ENCODE data around the gene WFS1.

WFS1 gene

DNA sequence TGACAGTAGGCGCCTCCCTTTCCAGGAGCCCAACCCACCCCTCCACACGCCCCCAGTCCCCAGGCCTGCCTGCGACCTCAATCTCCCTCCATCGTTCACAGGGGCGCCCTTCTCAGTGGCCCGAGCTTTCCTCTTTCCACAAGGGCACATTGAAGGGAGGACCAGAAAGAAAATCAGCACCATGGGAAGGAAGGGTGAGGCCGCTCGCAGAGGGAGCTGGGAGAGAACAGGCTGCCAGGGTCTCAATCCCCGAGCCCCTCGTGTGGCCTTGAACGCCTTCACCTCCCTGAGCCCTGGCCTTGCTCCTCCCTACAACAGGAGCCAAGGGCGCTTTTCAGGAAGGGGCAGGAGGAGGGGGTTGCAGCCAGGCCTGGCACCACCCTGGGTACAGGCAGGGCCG is 66.5 kb downstream of the WFS1 start:
- no peak for DNase-seq (ENCODE audit: low read depth in 1 of 2, low spot score in 1 of 2)

DNA sequence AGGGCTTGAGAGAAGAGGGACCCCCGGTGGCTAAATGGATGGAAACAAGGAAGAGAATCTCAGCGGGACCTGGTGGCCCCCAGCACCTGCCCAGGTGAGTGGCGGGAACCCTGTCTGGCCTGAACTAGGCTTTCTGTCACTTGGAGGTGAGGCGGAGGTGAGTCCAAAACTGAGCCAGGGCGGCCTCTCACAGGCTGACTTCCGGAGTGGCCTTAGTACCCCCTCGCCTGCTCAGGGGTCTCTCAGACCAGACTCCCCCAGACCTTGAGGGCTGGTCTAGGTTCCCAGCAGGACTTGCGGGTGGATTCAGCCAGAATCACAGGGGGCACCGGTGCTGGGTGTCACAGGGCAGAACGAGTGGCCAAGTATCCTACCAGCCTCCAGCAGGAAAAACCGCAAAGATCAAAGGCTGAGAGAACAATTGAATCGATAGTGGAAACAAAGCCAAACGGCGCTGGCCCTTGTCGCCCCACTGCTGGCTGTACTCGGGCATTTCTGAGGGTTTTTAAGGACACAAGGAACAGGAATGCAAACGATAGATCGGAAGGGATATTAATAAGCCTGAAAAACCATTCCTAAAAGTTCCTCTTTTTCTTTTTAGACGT is 67.8 kb downstream of the WFS1 start:
- no peak for DNase-seq (ENCODE audit: low read depth in 1 of 2, low spot score in 1 of 2)

DNA sequence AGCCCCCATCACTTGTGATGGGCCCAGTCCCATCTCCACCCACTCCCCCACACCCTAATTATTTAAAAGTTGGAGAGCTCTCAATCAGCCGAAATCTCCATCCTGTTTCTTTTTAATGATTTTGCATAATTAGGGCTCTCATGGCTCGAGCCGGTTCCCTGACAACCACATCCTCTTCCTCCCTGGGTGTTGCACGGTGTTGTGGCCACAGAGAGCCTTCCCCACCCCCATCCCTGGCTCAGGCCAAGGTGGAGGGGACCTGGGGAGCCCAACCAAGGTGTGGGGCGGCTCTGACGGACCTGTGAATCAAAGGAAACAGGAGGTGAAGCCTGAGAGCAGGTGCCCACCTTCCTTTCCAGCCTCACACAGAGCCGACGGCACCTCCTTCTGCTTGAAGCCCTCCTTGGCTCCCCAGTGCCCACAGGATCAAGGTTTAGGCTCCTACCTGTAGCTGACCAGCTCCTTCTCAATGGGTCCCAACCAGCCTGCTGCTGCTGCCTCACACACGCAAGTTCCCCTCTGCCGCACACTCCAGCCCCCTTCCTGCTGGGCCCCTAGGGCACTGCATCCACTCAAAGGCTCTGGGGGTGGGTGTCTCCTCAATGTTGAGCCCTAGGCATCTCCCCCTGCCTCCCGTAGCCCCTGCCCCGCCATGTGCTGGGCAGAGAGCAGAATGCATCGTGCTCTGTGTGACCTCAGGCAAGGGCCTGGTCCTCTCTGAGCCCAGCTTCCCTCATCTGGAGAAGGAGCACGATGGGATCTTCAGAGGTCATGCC is 68.7 kb downstream of the WFS1 start:
- DNase-seq (ENCODE audit: low read depth in 1 of 2, low spot score in 1 of 2), result no peak

DNA sequence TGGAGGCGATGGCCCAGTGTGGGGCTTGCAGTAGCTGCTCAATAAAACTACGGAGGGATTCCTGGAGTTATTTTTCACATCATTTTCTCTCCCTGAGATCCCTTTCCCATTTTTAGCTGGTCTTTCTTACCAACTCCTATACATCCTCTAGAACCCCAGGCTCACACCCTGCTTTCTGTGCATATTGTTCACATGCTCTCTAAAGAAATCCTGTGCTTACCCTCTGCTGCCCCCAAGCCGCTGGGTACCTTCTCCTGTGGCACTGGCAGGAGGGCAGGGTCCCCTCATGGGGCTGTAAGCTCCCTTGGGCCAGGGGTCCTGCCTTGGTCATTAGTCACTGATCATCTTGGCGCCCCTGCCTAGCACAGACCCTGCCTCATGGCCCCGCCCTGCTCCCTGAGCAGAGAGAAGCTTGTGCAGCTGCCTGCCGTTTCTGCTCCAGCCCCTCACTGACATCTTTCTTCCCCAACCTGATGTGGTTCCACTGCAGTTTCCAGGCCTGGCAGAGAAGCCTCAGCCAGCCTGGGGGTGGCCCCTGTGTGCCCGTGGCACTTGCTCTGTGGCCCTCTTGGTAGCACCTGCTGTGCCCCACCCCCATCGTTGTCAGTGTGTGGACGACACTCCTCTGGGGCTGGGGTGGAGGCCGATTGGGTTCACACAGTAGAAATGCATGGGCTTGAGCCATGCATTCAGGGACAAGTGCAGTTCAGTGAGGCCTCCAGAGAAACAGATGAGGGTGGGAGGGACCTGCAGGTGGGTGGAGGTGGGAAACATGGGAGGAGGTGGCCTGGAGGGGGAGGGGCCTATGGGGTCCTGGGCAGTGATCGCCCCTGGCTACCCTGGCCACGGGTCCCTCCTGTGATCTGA is 69.5 kb downstream of the WFS1 start:
- DNase-seq (ENCODE audit: low read depth in 1 of 2, low spot score in 1 of 2), result no peak

DNA sequence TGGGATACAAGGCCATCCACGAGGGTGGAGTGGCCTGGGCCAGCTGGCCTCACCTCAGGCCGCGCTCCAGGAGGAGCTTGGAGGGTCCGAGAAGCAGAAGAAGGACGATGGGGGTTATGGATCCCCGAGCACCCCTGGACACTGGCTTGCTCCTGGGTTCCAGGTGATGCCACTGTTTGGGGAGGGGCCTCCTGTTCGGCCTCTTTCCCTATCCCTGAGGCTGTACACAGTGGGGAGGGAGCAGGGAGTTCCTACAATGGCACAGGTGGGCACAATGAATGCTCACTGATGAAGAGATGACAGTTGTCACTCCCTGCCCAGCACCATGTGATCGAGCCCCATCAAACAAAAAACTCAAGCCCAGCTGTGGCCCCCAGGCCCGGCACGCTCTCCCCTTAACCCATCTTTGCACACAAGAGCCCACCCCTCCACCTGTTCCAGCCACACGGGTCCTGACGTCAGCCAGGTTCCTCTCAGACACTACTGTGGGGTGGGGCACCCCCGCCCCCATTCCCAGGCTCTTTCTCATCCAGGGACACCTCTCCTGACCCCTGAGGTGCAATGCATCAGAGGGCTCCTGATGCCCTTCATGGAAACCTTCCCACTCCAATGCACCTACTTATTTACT is 70.3 kb downstream of the WFS1 start:
- no peak for DNase-seq (ENCODE audit: low read depth in 1 of 2, low spot score in 1 of 2)

DNA sequence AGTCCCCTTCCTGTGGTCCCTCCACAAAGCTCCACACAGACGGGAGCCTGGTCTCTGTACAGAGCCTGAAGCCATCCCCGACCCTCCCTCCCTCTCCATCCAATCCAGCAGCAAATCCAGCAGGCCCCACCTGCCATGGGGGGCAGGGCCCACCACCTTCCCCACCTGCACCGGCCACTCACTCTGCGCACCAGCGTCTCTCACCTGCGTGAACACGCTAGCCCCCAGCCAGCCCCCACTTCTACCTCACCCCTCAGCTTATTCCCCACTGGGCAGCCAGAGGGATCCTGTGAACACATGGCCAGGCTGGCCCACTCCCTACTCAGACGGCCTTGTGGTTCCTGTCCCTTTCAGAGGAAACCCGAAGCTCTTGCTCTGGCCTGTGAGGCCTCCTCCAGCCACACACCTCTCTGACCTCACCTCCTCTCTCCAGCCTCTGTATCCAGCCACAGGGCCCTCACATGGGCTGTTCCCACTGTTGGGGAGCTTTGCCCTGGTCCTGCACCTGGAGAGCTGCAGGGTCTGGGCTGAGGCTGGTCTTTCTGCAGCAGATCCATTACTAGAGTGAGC is 70.9 kb downstream of the WFS1 start:
- DNase-seq (ENCODE audit: low read depth in 1 of 2, low spot score in 1 of 2), result no peak

DNA sequence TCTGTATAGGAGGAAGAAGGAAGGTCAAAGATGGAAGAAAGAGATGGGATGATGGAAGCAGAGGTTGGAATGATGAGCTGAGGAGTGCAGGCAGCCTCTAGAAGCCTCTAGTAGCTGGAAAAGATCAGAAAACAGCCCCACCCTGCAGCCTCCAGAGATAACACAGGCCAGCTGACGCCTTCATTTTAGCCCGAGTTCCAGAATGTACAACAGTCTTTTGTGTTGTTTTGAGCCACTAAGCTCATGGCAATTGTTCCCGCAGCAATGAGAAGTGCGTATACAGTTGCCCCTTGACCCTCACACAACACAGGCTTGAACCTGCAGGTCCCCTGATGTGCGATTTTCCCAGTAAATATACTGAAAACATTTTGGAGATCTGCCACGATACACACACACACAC is 72.0 kb downstream of the WFS1 start:
- DNase-seq (ENCODE audit: low read depth in 1 of 2, low spot score in 1 of 2), result no peak

DNA sequence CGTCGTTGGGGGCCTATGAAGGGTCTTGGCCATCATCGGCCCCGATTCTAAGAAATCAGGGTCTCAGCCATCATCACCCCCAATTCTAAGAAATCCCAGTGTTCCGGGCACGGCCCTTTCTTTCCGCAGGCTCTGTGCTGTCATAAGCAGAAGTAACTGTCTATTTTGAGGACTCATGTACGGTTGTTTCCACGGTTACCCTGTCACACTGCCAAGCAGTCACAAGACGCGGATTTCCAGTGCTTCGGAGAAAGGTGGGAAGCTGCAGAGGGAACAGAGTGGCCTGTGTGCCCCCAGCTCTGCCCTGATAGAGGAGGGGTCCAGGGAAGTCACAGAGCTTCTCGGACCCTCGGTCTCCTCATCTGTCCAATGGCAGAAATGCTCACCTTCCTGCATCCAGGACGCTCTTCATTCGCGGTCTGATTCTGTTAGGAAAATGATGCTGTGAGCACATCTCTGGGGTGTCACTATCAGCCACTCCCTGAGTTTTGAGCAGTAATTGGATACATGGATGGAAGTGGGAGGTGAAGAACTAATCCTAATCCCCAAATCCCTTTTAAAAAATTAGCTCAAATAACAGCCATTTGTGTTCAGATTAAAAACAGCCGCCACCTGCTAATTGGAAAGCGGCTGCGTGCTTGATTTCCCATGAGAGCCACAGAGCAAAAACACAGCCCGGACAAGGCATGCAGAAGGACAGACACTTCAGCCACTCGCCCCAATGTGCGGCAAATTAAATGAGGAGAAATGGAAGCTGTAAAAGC is 73.1 kb downstream of the WFS1 start:
- no peak for DNase-seq (ENCODE audit: low read depth in 1 of 2, low spot score in 1 of 2)

DNA sequence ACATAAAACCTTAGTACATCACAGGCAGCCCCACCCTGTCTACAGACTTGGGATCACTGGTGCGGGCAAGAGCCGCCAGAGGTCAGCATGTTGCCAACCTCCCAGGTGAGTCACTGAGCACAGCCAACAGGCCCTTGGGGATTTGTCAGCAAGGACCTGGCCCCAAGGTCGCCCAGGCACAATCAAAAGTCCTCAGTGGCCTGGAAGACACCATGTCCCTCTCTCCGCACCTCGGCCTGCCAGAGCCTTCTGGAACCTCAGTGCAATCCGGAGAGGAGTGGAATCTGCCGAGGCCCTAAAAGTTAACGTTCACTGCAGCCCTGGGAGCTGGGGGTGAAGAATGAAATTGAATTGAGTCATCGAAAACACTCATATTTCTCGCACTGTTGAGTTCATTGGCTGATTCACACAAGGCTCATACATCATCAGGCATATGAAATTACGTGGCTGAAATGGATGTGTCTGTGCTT is 74.3 kb downstream of the WFS1 start:
- no peak for DNase-seq (ENCODE audit: low read depth in 1 of 2, low spot score in 1 of 2)

DNA sequence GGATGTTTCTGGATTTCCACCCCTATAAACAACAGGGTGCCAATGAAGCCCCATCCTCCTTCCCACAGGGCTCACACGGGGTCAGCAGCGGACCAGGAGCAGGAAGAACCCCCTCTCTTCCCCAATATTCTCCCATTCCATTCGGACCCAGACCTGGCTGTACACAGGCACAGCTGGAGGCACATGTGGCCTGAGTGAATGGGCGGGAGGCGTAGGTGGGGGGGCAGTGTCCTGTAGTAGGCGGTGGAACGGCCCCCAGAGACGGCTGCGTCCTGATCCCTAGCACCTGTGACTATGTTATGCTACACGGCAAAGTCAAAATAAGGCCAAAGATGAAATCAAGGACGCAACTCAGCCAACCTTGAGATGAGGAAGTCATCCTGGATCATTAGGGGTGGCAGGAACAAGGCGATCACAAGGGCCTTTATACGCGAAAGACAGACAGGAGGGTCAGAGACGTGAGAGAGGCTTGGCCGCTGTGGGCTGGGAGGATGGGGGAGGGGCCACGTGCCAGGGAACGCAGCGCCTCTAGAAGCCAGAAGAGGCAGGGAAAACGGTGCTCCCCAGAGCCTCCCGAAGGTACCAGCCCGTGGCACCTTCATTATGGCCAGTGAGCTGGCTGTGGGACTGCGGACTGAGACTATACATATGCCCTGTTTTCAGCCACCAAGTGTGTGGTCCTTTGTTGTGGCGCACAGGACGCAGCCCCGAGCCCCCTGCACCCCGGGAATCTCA is 75.6 kb downstream of the WFS1 start:
- no peak for DNase-seq (ENCODE audit: low read depth in 1 of 2, low spot score in 1 of 2)

DNA sequence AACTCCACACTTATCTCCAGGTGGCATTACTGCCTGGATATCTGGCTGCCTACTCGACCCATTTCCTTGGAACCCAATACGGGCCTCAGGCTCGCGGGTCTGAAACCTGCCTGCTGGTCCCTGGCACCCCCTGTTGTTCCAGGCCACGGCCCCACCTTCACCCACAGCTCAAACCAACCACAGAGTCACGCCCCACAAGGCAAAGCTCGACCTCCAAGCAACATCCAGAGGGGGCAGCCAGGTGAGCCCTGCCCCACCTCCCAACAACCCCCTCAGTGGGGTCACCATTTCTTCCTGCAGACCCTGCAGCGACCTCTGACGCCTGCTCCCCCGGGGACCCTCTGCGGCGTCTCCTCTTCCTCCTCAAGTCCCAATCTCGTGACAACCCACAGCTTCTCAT is 76.2 kb downstream of the WFS1 start:
- DNase-seq (ENCODE audit: low read depth in 1 of 2, low spot score in 1 of 2), result no peak

DNA sequence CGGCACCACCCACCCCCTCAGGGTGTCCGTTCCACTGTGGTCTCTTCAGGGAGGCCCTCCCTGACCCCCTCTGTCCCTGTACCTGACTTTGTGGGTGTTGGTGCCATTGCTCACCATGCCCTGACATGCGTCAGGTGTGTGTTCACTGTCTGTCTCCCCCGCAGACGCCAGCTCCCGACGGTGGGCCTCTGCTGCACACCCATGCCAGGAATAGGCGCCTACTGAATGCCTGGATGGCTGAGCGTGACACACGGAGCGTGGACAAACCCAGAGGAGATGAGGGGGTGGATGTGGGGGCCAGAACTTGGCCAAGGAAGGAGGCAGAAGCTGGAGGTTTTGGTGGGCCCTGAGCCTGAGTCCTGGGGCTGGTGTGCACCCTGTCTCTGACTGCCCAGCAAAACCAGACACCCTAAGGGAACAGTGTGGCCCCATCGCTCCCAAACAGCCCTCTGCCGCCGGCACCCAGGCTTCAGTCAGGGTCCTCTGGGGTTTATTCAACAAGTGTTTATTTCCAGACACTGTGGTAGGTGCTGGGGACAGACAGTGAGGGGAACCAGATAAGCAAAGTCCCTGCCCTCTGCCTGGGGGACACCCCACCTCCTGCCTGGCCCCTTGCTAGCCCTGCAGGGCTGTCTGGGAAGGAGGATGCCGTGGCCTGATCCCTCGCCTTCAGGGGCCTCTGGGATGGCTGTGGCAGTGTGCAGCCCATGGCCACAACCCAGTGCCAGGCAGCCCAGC is 76.9 kb downstream of the WFS1 start:
- no peak for DNase-seq (ENCODE audit: low read depth in 1 of 2, low spot score in 1 of 2)

DNA sequence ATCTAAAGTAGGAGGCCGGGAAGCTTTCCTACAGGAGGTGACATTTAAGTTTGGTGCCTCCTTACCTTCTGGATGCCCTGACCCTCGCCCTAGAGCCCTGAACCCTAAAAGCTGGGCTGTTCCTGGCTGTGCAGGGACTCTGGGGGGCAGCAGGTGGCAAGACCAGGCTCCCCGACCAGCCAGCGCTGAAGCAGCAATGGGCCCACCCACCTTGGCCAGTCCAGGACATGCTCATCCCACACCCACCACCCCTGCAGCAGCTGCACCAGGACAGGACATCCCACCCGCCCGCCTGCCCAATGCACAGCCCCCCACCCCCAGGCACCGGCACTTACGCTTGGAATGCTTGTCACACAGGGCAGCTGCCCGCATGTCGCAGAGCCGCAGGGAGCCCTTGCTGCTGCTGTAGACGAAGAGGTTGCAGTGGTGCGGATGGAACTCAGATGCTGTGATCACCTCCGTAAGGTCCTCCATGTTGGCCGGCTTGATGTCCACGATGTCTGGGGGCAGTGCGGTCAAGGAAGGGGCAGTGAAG is 77.9 kb downstream of the WFS1 start:
- DNase-seq (ENCODE audit: low read depth in 1 of 2, low spot score in 1 of 2), result no peak

DNA sequence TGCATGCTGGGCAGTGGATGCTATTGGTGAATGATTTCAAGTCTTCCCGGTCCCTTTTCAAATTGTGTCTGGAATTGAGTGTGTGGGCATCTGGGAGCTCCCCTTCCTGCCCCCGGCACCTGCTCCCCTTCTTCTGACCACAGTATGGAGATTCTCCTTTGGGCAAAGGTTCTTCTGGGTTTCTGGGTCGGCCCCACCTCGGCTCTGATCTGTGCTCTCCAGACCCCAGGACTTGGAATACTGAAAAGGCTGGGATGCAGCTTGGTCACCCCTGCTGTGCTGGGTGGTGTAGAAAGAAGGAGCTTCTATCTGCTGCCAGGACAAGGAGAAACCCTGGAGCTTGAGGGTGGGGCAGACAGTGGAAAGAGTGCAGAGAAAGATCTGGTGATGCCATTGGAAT is 78.8 kb downstream of the WFS1 start:
- DNase-seq (ENCODE audit: low read depth in 1 of 2, low spot score in 1 of 2), result no peak

DNA sequence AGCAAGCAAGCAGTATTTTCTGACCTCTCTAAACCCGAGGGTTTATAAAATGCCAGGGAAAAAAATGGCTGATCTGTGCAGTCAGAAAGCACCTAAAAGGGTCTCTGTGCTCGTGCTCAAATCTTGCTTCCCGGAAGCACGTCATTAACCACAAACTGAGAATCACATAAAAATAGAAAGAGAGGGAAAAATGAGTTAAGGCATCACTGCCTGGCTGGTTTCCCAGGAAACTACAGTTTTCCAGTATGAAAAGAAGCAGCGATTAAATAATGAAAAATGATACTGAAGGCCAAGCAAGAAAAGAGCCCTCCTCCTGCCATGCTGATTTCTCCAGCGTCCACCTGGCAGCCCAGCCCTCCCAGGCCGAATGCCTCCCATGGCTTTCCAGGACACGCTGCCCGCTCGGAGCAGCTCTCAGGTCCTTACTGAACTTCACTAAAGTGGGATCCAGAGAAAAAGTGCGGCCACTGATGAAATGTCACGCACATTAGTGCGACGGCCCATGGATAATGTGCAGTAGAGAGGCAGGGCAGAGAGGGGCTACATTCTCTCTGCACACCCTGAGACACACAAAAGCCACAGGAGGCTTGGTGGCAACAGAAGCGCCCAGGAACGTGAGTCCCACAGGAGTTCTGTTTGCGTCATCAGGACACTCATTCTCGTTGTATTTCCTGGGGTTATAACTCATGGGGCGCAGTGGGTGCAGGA is 80.4 kb downstream of the WFS1 start:
- DNase-seq (ENCODE audit: low read depth in 1 of 2, low spot score in 1 of 2), result no peak

DNA sequence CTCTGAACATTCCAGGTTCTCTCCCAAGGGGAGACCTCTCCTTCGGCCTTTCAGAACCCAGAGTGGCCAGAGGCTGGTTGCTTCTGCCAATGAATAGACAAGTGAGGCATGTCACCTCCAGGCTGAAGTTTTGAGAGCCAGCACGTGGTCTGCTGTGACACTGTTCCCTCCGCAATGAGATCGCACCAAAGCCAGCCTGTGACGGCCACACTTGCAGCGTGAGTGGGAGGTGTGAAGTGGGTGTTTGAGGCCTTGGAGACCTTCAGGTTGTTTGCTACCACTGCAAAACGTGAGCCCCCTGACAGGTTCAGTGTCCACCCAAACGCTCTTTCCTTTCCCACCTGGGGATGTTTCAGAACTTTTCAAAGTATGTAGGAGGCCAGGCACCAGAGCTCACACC is 81.0 kb downstream of the WFS1 start:
- no peak for DNase-seq (ENCODE audit: low read depth in 1 of 2, low spot score in 1 of 2)

DNA sequence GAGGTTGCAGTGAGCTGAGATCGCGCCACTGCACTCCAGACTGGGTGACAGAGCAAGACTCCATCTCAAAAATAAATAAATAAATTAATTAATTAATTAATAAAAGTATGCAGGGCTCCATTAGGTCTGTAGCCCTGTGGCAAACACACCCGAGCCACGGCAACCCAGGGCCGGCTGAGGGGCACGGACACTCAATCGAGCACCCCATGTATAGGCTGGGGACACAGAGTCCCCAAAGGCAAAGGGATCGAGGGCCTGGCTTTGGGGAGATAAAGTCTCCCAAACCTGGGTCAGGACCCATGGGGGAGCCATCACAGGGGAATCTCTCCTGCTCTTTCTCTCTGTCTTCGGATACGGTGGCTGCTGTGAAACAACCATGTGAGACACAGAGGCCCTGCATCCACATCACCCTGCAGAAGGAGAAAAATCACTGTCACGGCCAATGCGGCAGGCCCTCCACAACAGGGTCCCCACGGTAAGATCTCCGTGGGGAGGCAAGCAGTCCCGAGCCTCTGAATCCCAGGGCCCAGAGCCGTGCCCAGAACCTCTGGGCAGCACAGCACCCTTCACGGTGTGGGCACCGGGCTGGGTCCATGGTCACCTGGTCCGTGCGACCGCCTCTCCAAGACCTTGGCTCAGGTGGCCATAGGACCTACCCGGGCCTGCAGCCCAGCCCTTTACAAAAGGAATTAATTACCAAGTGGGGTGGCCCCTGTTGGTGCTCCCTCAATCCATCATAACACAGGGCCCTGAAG is 81.8 kb downstream of the WFS1 start:
- no peak for DNase-seq (ENCODE audit: low read depth in 1 of 2, low spot score in 1 of 2)
